Measurements from ENCODE around the gene GPC6.

The GPC6 gene

DNA sequence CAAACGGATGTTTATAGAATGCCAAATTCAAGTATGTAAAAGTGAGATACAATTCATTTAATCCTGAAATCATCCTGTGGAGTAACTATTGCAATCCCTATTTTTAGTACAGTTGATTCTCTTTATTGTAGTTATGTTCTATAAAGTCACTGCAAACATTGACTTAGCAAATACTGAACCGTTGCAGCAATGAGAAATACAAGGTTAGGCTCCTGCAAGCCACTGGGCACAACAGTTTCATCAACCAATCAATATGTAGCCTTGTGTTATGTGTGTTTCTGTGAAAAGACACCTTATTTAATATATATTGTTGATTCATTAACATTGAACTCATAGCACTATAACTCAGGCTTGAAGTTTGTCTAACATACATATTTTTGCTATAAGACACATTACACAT lies 1078.4 kb downstream of the GPC6 start:
- no peak for TF ChIP-seq SUZ12 (IDR thresholded peaks at IDR 0.05)
- ChIA-PET POLR2A (no interaction called here), CTCF (no interaction called here)
- DNase-seq (ENCODE audit: extremely low spot score): no peak

DNA sequence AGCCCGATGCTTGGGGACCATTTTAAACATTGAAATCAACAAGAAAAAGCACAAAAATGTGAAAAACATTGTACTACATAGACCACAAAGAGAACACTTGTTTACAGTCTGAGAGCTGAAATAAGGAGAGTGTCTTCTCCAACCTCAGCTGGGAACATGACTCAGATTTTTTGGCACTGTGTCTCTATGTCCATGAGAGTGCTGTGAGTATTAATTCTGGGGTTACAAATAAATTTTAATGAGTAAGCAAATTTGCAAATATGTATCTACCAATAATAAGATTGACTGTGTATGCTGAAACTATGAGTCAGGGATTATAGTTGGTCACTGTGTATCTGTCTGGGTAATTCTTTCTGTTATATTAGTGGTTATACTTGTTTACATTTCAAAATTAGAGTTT lies 1078.9 kb downstream of the GPC6 start:
- DNase-seq (ENCODE audit: extremely low spot score): no peak
- CTCF ChIA-PET: no interaction called here
- TF ChIP-seq TARDBP (IDR thresholded peaks at IDR 0.05) (no peak), FOXK2 (IDR thresholded peaks at IDR 0.05) (no peak), FOXA1 (IDR thresholded peaks at IDR 0.05) (no peak), SP1 (IDR thresholded peaks at IDR 0.05) (no peak), ZNF384 (IDR thresholded peaks at IDR 0.05) (no peak), FOXM1 (IDR thresholded peaks at IDR 0.05; ENCODE audit: borderline replicate concordance) (no peak), NFRKB (IDR thresholded peaks at IDR 0.05) (no peak), ARNT (IDR thresholded peaks at IDR 0.05) (no peak), BHLHE40 (IDR thresholded peaks at IDR 0.05; ENCODE audit: borderline replicate concordance) (no peak), LEF1 (IDR thresholded peaks at IDR 0.05; ENCODE audit: borderline replicate concordance) (no peak), L3MBTL2 (conservative IDR thresholded peaks at IDR 0.05) (no peak), HDGF (IDR thresholded peaks at IDR 0.05; ENCODE audit: borderline replicate concordance) (no peak), CTBP1 (IDR thresholded peaks at IDR 0.05; ENCODE audit: borderline replicate concordance) (no peak), SUZ12 (IDR thresholded peaks at IDR 0.05) (no peak)
- TF ChIP-seq, protein P1, sequence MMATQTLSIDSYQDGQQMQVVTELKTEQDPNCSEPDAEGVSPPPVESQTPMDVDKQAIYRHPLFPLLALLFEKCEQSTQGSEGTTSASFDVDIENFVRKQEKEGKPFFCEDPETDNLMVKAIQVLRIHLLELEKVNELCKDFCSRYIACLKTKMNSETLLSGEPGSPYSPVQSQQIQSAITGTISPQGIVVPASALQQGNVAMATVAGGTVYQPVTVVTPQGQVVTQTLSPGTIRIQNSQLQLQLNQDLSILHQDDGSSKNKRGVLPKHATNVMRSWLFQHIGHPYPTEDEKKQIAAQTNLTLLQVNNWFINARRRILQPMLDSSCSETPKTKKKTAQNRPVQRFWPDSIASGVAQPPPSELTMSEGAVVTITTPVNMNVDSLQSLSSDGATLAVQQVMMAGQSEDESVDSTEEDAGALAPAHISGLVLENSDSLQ (IDR thresholded peaks at IDR 0.05): no peak
- POLR2A ChIA-PET: no interaction called here

DNA sequence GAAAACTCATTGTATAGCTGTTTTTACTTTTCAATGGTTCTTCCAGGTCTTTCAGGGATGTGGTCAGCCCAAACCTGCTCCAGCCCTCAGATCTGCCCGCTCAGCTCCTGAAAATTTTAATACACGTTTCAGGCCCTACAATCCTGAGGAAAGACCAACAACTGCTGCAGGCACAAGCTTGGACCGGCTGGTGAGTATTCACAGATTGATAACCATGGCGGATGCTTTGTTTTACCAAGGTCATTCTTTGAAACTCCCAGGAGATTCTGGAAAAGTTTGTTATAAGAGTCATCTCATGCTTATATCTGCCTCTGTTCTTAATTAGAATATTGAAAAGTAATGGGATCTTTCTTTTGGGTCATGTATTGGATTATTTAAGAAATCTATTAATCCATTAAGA lies 1079.3 kb downstream of the GPC6 start:
- ChIA-PET POLR2A (interaction anchor here (0.7 kb wide), 1 partner anchor 15 kb away, joined by 3 read pairs; no protein-coding TSS in a partner anchor), CTCF (no interaction called here)

DNA sequence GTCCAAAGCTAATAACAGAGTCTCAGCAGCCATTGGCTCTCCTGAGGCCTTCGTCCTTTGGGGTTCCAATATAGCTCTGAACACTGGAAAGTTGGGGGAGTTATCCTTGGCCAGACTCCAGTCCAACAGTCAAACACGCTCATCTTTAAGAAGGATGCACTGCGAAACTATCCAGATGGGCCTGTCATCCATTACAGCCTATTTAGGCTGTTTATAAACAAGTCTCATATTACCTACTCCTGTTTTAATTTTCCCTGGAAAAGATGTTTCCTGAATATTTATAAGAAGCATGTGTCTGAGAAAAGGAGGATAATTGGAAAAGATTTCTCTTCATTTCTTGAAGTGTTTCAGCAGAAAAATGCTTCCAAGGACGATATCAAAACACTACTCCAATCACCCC lies 1082.2 kb downstream of the GPC6 start:
- CTCF ChIA-PET: no interaction called here
- POLR2A ChIA-PET: no interaction called here
- TF ChIP-seq FOXM1 (IDR thresholded peaks at IDR 0.05; ENCODE audit: borderline replicate concordance): no peak
- TF ChIP-seq SP1 (IDR thresholded peaks at IDR 0.05): no peak
- no peak for DNase-seq (ENCODE audit: extremely low spot score)

More for the DNA sequence above, 1079.3 kb downstream of the GPC6 start:
- no peak for DNase-seq (ENCODE audit: extremely low spot score)
- no peak for TF ChIP-seq CTBP1 (IDR thresholded peaks at IDR 0.05; ENCODE audit: borderline replicate concordance)
- no peak for TF ChIP-seq HDGF (IDR thresholded peaks at IDR 0.05; ENCODE audit: borderline replicate concordance)
- no peak for TF ChIP-seq FOXA1 (IDR thresholded peaks at IDR 0.05)
- no peak for TF ChIP-seq SUZ12 (IDR thresholded peaks at IDR 0.05)
- TF ChIP-seq LEF1 (IDR thresholded peaks at IDR 0.05; ENCODE audit: borderline replicate concordance): no peak
- no peak for TF ChIP-seq ARNT (IDR thresholded peaks at IDR 0.05)
- no peak for TF ChIP-seq TARDBP (IDR thresholded peaks at IDR 0.05)
- TF ChIP-seq L3MBTL2 (conservative IDR thresholded peaks at IDR 0.05): no peak
- TF ChIP-seq, protein P1 (IDR thresholded peaks at IDR 0.05): no peak
- TF ChIP-seq SP1 (IDR thresholded peaks at IDR 0.05): no peak
- TF ChIP-seq BHLHE40 (IDR thresholded peaks at IDR 0.05; ENCODE audit: borderline replicate concordance): no peak
- TF ChIP-seq NFRKB (IDR thresholded peaks at IDR 0.05): no peak
- no peak for TF ChIP-seq ELF4 (IDR thresholded peaks at IDR 0.05)
- no peak for TF ChIP-seq ZNF384 (IDR thresholded peaks at IDR 0.05)
- TF ChIP-seq FOXK2 (IDR thresholded peaks at IDR 0.05): no peak
- TF ChIP-seq FOXM1 (IDR thresholded peaks at IDR 0.05; ENCODE audit: borderline replicate concordance): no peak

DNA sequence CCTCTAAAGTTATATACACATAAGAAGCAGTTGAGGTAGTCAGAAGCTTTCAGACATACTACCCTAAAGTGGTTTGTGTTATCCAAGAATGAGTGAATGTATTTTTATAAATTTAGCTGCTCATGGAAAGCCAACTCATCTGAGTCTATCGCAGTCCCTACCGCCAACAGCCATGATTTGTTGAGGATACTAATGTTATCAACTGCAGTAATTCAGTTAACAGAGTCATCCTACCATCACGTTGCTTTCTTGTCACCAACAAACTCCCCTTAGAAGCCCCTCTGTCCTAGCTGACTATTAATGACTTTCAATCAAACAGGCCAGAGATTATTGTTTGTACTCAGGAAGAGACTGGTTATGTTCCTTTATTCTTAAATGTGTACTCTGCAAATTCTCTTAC lies 1083.0 kb downstream of the GPC6 start:
- TF ChIP-seq FOXA1 (IDR thresholded peaks at IDR 0.05) (no peak), LEF1 (IDR thresholded peaks at IDR 0.05; ENCODE audit: borderline replicate concordance) (no peak), L3MBTL2 (conservative IDR thresholded peaks at IDR 0.05) (no peak), ZNF384 (IDR thresholded peaks at IDR 0.05) (no peak), CTBP1 (IDR thresholded peaks at IDR 0.05; ENCODE audit: borderline replicate concordance) (no peak), FOXK2 (IDR thresholded peaks at IDR 0.05) (no peak), NFRKB (IDR thresholded peaks at IDR 0.05) (no peak), ELF4 (IDR thresholded peaks at IDR 0.05) (no peak), FOXM1 (IDR thresholded peaks at IDR 0.05; ENCODE audit: borderline replicate concordance) (no peak), BHLHE40 (IDR thresholded peaks at IDR 0.05; ENCODE audit: borderline replicate concordance) (no peak), SP1 (IDR thresholded peaks at IDR 0.05) (no peak)
- TF ChIP-seq, protein P1 (IDR thresholded peaks at IDR 0.05): no peak
- POLR2A ChIA-PET: no interaction called here
- no peak for DNase-seq (ENCODE audit: extremely low spot score)
- CTCF ChIA-PET: no interaction called here

DNA sequence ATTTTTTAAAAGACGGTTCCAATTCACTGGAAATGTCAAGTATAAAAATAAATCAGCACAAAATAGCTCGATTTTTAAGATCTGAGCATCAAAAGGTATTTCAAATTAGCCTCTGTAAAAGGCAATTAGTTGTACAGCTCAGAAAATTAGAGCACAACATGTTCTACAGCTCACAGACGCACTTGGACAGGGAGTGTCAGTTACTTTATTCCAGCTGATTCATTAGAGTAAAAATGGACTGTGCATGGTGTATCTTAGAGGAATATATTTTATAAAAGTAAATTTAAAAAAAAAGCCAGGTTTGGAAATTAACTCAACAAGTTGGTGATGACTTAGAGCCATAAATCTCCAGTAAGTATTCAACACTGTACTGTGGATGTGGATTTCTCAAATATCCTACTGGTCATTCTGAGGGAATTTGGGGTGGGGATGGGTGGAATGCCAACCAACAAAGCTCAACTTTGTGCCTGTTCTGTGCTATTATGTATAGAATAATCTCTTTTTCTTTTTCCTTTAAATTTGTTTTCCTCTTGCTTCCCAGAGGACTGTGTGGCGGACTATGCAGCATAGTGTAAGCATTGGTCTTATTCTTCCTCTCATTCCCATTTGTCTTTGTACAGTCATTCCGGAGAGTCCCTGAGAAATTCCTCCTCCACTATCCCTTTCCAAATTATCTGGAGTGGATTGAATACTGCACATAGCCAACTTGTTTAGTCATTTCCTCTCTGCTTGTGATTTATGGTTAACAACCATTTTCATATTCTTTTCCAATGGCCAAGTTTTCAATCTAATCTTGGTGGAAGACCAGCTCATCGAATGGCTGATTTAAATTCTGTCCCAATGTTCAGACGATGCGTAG lies 1083.6 kb downstream of the GPC6 start:
- ChIA-PET CTCF (interaction anchor here (0.7 kb wide), 1 partner anchor 122 kb away, joined by 5 read pairs; no protein-coding TSS in a partner anchor), POLR2A (interaction anchor here (0.6 kb wide), 1 partner anchor 17 kb away, joined by 3 read pairs; no protein-coding TSS in a partner anchor)
- DNase-seq (ENCODE audit: extremely low spot score): no peak
- TF ChIP-seq ARNT (IDR thresholded peaks at IDR 0.05) (no peak), FOXM1 (IDR thresholded peaks at IDR 0.05; ENCODE audit: borderline replicate concordance) (no peak), ZNF384 (IDR thresholded peaks at IDR 0.05) (no peak), HDGF (IDR thresholded peaks at IDR 0.05; ENCODE audit: borderline replicate concordance) (no peak)
